Measurements from ENCODE around the gene SLC25A23.

SLC25A23 gene

GRCh38 chr19:6392221-6393073 is 67.1 kb downstream of the SLC25A23 start:
- FAIRE-seq (no peak), DNase-seq (ENCODE audit: insufficient read length, low spot score) (peak; percentile 12)
- TF ChIP-seq CTCF (IDR thresholded peaks at IDR 0.05; ENCODE audit: insufficient read depth, missing control alignments), result no peak
